Left lobe of liver (tissue), 2 donors: ENCODE measurements around the gene TSEN2. TPM values are rescaled to one million over a fixed set of nuclear protein-coding genes. Genes with fewer than 3 reads are reported as not detected.
"Not testable (repeated sequence)": the region's sequence is repeated elsewhere in the genome, so short reads cannot be mapped to it uniquely, and the experiment has no call there.

ENCODE experiments used
- ATAC-seq: fragments of 200-7000 bp; cut with Tn5 transposase; one replicate; pipeline ENCODE4 v1.9.1; 2020; ENCODE audit warnings: mild to moderate bottlenecking, moderate library complexity
- DNase-seq: peaks from one replicate; pipeline ENCODE4 v3.0.0-alpha.2; 2020; ENCODE audit warnings: low spot score
- total RNA-seq: library from RNA; stranded (reverse); gene quantifications from one replicate; pipeline ENCODE4 v1.2.1, GENCODE V29; 2021
- donor health status: DM: no; HTN: no; CAD: no; lungs with moderate emphysema.
- donor health status: DM: no; HTN: yes; CAD: no.

Gene TSEN2
- total RNA-seq, 1 donor from 2014 or later: 4.8 TPM

DNA sequence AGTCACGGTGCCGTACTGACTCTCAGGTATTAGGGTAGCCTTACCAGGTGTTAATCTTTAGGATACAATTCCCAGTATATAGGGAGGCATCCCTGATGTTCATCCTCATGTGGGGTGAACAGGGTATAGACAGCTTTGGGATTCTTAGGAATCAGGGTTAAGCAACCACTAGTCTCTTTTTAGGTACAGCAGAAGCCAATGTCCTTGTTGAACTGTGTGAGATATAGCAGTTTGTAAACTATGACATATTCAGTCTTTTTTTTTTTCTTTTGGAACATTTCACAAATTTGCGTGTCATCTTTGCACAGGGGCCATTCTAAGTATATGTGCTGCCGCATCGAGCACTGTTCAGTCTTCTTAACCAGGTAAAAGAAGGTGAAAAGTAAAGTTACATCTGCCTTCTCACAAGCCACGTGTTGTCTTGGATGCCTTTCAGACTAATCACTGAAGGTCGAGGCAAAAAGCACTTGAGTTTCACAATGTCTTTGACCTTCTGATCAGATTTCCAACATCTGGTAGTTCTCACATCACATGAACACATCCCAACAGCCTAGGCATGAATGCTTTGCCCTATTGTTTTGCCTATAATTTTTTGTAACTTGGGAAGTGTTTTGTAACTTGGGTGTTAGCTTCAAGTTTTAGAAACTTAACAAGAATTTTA lies 17.2 kb downstream of the TSEN2 start:
- ATAC-seq (peak; percentile 40), DNase-seq (no peak)

DNA sequence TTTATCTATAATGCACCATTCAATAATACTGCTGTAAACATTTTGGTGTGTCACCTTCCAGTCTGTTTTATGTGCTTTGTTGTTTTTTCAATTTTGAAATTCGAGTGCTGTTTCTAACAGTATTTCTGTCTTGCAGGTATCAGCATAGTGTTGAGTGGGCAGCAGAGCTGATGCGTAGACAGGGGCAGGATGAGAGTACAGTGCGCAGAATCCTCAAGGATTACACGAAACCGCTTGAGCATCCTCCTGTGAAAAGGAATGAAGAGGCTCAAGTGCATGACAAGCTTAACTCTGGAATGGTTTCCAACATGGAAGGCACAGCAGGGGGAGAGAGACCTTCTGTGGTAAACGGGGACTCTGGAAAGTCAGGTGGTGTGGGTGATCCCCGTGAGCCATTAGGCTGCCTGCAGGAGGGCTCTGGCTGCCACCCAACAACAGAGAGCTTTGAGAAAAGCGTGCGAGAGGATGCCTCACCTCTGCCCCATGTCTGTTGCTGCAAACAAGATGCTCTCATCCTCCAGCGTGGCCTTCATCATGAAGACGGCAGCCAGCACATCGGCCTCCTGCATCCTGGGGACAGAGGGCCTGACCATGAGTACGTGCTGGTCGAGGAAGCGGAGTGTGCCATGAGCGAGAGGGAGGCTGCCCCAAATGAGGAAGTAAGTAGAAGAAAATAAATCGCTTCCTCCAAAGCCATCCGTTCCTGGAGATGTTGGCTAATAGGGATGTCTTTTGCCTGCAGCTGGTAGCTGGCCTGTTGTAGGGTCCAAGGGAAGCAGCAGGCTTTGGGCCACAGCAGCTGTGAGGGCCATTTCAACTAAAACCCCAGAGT lies 19.1 kb downstream of the TSEN2 start:
- ATAC-seq (no peak), DNase-seq (no peak)

DNA sequence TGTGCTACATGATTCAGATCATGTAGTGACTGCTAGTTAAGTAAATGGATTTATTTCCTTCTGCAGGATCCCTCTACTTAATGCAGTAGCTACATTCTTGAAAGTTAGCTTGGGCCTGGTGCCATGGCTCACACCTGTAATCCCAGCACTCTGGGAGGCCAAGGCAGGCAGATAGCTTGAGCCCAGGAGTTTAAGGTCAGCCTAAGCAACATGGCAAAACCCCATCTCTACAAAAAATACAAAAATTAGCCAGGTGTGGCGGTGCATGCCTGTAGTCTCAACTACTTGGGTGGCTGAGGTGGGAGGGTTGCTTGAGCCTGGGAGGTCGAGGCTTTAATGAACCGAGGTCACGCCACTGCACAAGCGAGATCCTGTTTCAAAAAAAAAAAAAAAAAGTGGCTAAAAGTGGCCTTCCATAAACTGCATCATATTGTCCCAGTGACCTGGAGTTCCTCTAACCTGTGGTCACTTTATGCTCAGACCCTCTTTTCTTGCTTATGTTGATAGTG lies 22.0 kb downstream of the TSEN2 start:
- DNase-seq (no peak), ATAC-seq (no peak)

DNA sequence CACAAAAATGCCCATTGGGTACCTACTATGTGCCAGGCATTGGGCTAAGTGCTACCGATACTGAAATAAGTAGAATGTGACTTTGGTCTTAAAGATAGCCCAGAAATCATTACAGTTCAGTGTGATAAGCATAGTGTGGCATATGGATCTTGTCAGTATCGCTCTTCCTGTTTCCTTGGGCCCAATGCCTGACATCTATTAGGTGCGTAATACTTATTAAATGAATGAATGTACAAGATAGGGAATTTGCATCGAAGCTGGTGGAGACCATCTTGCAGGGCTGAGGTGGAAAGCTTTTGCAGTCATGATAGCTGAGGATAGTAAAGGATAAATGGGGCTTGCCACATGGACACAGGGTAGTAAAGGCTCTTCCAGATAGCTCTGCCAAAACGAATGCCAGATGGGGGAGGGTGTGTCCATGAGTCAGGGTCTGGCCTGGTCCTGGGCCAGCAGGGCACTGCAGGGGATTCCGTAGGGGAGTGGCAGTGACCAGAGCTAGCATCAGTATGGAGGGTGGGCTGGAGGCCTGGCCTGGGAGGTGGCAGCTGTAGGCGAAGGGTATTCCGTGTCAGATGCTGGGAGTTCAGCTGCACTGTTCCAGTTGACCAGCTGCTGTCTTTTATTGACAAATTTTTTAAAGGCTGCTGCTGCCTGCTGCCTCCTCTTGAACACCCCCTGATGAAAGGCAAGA lies 23.5 kb downstream of the TSEN2 start:
- ATAC-seq: no peak
- no peak for DNase-seq

DNA sequence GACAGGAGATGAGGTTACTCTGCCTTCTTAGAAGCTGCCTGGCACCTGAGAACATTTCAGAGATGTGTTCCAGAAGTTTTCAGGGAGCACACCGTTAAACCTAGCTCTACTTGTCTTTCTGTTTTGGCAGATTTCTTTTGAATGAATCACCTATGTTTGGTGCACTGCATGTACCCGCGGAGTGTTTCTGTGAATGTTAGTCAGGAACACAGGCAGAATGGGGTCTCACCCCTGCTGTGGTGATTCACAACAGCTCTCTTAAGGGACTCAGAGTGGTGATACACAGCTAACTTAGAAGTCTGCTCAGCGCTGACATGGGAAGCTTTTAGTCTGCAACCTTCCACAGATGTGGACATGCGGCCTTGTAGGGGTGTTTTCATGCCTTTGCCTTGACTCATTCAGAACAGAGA lies 24.0 kb downstream of the TSEN2 start:
- DNase-seq (no peak), ATAC-seq (no peak)

DNA sequence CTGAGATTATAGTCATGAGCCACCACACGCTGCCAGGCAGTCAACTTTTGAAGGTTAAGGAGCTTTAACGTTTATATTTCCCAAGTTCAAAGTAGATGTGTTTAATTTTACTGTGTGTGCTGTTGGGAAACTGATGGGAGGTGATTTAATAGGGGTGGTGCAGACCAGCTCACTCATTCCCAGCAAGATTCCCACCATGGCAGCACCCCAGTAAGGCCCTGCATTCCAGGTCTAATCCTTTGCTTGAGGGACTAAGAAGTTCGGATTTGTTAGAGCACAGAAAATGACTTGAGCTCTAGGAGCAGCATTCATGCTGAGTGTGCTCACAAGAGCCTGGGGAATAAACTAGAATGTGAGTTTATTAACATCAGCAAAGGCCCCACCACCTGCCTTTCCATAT lies 25.2 kb downstream of the TSEN2 start:
- DNase-seq (no peak), ATAC-seq (no peak)

DNA sequence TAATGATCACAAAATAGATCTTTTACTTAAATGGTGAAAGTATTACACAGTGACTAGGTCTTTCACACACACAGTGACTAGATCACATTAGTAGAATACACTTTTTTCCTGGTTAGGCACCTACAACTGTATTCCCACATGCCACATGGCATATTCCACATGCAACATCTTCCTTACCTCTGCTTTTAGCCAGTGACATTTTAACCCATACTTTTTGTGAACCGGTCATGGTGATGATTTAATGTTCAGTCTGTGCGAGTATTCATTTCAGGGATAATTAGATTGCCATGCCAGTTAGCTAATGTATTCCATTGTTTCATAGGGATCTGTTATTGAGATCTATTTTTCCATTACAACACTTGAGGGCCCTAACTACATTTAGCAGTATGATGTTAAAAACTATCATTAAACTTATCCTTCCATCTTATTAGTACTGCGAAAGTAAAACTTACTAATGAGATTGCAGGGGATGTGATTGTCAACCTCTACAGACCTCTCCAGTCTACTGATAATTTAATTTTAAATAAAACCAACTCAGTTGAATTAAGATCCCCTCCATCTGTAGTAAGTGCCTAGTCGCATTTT lies 28.3 kb downstream of the TSEN2 start:
- ATAC-seq: no peak

DNA sequence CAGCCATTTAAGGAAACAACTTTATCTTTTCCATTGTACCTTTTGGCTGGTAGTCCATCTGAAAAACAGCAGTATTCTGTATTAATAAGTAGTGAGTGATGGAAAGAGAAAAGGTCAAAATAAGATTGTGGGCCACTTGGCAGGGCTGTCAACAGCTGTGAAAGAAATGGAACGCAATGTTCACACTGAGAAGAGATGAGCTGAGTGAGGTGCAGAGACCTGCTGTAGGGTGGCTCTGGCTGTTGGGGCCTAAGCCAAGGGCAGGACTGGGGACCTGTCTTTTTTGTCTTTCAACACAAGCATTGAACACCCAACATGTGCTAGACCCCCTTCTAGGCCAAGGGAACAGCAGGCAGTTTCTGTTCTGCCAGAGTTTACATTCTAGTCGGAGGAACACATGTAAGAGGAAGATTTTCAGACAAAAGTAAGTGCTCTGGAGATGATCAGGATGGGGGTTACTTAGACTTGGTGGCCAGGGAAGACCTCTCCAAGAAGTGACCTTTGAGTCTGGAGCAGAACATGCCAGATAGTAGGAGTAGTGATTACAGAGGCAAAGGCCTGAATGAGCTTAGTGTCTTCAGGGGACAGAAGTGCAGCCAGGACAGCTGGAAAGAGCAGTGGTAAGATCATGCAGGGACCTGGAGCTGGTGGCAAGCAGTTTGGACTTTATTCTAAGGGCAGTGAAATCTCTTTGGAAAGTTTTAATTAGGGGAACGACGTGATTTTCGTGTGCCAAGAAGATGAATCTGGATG lies 29.6 kb downstream of the TSEN2 start:
- no peak for DNase-seq
- ATAC-seq: no peak

More for the DNA sequence above, 28.3 kb downstream of the TSEN2 start:
- DNase-seq: no peak

DNA sequence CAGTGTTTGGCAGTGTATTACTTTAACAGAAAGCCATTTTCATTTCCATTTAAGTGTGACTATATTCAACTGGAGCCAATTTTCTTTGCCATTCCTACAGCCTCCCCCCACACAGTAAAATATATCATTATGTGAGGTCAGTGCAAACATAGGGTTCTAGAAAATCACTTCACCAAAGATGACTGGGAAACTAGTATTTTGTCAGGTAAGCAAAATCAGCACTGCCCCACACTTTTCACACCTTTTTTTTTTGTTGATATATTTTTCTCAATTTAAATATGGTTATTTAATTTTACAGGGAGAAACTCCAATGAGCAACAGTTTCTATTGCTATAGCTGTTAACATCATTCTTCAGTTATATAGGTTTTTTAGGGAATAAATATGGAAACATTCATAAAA lies 31.4 kb downstream of the TSEN2 start:
- ATAC-seq: no peak

DNA sequence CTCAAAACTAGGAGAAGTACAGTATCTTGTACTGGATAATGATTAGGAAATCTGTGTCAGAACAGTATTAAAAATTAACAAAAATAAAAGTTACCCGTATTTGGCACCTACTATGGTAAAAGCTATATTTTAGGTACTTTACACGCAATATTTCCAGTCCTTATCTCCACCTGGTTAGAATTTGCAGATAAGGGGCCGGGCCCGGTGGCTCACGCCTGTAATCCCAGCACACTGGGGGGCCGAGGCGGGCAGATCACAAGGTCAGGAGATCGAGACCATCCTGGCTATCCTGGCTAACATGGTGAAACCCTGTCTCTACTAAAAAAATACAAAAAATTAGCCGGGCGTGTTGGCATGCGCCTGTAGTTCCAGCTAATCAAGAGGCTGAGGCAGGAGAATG lies 32.6 kb downstream of the TSEN2 start:
- no peak for DNase-seq
- ATAC-seq: no peak

More for the DNA sequence above, 31.4 kb downstream of the TSEN2 start:
- no peak for DNase-seq

DNA sequence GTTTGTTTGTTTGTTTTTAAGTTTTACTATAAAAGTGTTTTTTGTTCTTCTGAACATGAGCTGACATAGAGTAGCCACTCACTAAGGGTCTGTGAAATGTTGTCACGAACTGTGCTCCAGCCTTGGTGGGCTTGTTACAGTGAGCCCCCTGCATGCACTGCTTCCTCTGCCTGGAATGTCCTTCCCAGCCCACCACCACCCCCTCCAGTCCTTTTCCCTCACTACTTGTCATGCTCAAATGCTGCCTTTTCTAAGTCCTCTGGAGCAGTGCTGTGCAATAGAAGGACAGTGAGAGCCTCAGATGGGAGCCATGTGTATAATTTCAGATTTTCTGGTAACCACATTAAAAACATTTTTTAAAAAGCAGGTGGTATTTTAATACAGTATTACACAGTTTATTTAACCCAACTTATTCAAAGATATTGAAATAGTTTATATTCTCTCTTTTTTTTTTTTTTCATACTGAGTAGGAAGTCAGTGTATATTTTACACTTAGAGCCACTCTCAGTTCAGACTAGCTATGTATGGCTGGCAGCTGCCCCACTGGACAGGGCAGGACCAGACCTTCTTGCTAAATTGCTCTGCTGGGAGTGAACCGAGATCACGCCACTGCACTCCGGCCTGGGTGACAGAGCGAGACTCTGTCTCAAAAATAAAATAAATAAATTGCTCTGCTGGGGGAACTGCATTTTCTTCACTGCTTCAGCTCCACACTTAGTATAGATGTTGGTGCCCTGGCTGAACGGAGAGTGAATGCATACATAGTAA lies 34.2 kb downstream of the TSEN2 start:
- DNase-seq: no peak

DNA sequence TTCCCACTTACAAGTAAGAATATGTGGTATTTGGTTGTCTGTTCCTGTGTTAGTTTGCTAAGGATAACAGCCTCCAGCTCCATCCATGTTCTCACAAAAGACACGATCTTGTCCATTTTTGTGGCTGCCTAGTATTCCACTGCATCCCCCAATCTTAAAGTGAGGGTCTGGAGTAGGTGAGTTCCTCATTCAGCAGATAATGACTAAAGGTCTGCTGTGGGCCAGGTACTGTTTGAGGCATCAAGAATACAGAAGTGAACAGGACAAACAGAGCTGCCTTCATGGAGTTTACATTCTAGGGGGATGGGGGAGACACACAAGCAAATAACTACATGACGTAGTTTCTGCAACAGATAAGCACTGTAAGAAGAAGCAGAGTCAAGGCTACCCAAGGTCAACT lies 36.7 kb downstream of the TSEN2 start:
- DNase-seq: no peak

More for the DNA sequence above, 34.2 kb downstream of the TSEN2 start:
- ATAC-seq: no peak

DNA sequence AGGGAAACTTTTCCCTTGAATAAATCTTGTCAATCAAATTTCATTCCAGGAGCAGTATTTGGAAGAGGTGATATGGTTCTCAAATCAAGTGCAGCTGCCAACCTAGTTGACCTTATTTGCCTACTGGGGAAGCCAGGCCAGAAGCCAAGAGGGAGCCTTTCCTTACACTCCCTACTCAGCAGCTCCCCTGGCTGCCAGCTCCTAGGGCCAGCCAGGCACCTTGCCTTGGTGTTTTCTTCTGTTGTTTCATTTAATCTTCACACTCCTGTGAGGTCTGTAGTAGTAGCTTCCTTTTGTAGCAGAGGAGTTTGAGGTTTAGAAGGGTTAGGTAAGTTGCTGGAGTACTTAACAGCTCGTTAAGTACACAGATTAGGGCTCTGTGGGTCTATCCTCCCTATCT lies 38.4 kb downstream of the TSEN2 start:
- peak; percentile 88 for ATAC-seq
- no peak for DNase-seq

More for the DNA sequence above, 36.7 kb downstream of the TSEN2 start:
- no peak for ATAC-seq

DNA sequence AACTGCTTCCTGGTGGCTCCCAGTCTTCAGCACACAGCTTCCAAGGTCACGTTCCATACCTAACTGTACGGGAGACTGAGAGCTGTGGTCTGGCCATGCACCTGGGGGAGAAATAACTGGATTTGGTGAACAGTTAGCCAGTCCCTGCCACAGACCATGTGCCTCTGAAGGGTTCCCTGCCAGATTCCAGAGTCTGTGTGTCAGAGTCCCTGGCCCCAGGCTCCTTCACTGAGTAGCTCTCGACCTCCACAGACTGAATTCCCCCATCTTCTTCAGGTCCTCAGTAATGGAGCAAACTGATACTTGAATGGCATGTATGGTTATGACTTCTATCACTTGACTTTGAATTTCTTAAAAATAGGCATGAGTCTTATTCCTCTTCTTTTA lies 43.5 kb downstream of the TSEN2 start:
- ATAC-seq: no peak
- DNase-seq: no peak

DNA sequence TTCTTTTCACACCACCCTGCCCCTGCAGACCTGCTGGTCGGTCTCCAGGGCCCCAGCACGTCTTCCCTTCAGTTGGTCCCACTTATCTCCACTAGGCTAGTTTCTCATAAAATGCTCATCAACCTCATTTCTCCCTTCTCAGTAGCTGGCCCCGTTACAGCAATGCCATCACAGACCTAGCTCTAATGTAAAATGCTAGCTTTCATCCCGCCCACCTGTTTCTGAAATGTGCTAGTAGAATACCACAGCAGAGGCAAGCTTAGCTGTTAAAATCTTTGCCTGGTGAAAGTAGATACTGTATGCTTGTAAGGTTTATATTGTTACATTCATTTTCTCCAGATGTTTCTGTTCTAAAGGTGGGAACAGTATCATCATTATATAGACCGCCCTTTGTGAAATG lies 47.9 kb downstream of the TSEN2 start:
- DNase-seq (no peak), ATAC-seq (no peak)

DNA sequence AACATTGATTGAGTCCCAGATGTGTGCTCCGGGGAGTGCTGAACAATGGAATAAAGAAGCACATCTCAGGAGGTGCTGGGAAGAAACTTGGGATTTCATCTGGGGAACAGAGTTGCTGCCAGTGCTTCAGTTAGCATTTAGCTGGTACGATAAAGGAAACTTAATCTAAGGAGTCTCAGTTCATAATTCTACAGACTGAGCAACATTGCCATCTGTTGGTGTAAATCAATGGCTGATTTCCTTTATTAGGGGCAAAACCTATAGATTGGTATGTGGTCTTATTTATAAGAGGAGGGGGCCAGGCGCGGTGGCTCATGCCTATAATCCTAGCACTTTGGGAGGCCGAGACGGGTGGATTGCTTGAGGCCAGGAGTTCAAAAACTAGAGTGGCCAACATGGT lies 52.1 kb downstream of the TSEN2 start:
- no peak for DNase-seq
- no peak for ATAC-seq

DNA sequence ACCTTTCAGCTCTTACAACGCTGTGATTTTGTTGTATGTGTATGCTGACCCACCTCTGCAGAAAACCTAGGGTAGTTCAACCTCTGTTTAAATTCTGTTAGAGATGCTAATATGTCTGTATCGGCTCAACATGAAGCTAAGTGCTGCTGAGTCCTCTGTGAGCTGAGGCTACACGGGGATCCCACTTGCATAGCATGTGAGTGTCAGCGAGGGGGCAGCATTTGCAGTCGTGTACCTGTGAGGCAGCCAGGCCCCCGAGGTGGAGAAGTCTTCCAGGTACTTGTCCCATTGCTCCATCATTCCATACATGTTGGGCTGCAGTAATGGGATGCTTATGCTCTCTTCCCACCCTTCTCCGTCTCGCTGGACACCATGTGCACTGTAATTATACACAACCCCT lies 57.3 kb downstream of the TSEN2 start:
- DNase-seq: no peak
- ATAC-seq: peak; percentile 49

DNA sequence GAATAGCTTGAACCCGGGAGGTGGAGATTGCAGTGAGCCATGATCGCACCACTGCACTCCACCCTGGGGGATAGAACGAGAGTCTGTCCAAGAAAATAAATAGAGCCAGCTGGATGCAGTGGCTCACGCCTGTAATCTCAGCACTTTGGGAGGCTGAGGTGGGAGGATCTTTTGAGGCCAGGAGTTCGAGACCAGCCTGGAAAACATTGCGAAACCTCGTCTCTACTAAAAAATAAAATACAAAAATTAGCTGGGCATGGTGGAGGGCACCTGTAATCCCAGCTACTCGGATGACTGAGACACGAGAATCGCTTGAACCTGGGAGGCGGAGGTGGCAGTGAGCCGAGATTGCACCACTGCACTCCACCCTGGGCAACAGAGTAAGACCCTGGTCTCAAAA lies 59.2 kb downstream of the TSEN2 start:
- not testable (repeated sequence) for DNase-seq, ATAC-seq

DNA sequence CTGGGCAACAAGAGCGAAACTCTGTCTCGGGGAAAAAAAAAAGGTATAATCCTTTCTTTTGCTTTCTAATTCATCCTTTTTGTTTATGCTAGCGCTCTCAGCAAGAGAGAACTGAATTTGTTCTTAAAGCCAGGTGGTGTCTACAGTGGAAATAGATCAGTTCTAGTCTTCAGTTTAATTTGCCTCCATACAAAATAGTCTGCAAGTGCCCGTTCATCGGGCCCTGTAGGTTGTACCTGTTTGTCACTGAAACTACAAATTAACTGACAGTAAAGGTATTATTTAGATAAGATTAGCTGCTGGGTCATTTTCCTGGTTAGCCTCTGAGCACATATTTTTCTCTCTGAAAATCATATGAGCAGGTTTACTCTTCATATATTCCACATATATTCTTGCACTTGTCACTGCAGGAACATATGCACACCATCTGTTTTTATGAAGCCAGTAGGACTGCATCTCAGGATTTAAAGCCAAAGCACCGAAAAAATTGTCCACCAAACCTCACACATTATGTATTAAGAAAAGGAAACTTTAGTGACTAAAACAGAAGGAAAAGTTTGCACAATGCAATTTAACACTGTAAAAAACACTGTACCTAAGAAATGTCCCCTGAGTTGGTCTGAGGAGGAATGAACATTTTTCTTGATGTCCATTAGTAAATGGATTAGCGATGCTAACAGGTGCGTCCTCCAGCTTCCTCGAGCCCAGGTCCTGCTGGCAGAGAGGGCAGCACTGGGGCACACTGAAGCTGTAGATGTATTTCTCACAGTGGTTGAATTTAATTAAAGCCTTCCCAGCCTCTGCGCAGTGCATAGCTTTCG lies 60.6 kb downstream of the TSEN2 start:
- ATAC-seq (no peak), DNase-seq (no peak)
